Measurements from ENCODE around the gene IGSF21.

The IGSF21 gene

DNA sequence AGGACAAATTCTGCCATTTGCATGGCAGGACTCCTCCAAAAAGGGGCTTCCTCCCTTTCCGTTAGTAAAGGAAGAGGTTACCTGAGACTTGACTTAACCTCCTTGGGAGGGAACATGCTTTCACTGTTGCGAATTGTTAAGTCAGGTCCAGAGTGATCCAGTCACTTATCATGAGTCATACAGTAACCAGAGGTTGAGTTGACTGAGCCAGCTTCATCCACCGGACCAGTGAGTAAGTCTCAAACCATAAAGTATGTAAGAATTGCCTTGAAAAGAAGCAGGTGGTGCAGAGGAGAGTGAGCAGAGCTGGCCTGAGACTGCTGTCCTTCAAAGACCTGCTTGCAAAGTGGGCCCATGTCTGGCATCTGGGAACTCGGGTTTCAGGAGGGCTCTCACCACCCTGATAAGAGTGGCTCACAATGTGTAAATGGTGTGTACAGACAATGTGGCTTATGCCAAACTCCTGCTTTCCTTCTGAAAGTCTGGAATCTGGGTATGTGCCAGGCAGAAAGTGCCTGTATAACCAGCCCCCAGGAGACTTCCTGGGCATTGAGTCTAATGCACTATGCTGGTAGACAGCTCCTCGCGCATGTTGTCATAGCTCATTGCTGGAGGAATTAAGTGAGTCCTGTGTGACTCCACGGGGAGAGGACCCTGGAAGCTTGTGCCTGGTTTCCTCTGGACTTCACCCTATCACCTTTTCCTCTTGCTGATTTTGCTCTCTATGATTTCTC is 288.8 kb downstream of the IGSF21 start:
- no peak for DNase-seq (ENCODE audit: low read depth in 2 of 2)
- TF ChIP-seq, protein P1, sequence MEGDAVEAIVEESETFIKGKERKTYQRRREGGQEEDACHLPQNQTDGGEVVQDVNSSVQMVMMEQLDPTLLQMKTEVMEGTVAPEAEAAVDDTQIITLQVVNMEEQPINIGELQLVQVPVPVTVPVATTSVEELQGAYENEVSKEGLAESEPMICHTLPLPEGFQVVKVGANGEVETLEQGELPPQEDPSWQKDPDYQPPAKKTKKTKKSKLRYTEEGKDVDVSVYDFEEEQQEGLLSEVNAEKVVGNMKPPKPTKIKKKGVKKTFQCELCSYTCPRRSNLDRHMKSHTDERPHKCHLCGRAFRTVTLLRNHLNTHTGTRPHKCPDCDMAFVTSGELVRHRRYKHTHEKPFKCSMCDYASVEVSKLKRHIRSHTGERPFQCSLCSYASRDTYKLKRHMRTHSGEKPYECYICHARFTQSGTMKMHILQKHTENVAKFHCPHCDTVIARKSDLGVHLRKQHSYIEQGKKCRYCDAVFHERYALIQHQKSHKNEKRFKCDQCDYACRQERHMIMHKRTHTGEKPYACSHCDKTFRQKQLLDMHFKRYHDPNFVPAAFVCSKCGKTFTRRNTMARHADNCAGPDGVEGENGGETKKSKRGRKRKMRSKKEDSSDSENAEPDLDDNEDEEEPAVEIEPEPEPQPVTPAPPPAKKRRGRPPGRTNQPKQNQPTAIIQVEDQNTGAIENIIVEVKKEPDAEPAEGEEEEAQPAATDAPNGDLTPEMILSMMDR (IDR thresholded peaks at IDR 0.05; ENCODE audit: low read depth, low read length) = no peak
- H3K4me3 ChIP-seq (replicated peaks in 1 of 2; ENCODE audit: low read depth in 2 of 2, low read length in 2 of 2) = no peak overlapping the region

DNA sequence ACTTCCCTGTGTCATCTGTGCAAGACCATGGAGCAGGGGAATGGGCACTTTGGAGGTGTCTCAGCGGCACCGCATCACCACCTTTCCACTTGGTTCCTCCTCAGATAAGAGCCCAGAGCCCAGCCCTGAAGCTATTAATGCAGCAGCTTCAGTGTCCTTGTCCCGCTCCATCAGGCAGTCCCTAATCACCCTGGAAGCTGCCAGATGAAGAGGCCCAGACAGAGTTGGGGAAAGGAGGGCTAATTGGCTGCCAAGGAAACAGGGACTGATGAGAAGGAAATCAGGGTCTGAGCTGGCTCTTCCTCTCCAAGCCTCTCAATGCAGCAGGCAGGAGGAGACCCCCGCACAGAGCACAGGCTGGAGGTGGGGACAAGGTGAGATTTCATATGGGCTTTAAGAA is 290.0 kb downstream of the IGSF21 start:
- no peak for DNase-seq (ENCODE audit: low read depth in 2 of 2)
- no peak overlapping the region for H3K4me3 ChIP-seq (replicated peaks in 1 of 2; ENCODE audit: low read depth in 2 of 2, low read length in 2 of 2)
- TF ChIP-seq, protein P1 (IDR thresholded peaks at IDR 0.05; ENCODE audit: low read depth, low read length) = no peak

DNA sequence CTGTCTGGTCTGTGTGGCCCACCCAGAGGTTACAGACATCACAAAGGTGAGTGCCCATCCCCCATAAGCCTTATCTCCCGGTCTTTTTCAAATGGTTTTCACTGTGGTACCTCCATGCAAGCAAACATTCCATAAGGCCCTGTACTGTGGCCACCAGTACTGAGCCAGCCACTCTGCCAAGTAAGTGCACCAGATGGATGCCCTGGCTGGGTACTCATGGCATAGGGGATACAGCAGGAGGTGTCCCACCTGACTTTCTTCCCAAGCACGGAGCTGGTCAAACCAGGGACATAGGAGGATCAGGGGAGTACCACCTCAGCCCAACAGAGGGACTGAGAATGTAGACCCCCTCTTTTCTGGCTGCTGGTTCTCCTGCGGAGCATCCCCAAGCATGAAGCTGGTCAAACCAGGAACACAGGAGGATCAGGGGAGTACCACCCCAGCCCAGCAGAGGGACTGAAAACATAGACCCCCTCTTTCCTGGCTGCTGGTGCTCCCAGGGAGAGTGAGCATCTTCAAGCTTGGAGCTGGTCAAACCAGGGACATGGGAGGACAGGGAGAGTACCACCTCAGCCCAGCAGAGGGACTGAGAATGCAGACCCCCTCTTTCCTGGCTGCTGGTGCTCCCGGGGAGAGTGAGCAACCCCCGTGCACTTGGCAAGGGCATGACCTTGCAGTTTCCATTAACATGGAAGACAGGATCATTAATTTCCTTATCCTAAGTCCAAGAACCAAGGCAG is 291.4 kb downstream of the IGSF21 start:
- H3K4me3 ChIP-seq (replicated peaks in 1 of 2; ENCODE audit: low read depth in 2 of 2, low read length in 2 of 2) = no peak overlapping the region
- no peak for DNase-seq (ENCODE audit: low read depth in 2 of 2)
- TF ChIP-seq, protein P1 (IDR thresholded peaks at IDR 0.05; ENCODE audit: low read depth, low read length) = no peak

DNA sequence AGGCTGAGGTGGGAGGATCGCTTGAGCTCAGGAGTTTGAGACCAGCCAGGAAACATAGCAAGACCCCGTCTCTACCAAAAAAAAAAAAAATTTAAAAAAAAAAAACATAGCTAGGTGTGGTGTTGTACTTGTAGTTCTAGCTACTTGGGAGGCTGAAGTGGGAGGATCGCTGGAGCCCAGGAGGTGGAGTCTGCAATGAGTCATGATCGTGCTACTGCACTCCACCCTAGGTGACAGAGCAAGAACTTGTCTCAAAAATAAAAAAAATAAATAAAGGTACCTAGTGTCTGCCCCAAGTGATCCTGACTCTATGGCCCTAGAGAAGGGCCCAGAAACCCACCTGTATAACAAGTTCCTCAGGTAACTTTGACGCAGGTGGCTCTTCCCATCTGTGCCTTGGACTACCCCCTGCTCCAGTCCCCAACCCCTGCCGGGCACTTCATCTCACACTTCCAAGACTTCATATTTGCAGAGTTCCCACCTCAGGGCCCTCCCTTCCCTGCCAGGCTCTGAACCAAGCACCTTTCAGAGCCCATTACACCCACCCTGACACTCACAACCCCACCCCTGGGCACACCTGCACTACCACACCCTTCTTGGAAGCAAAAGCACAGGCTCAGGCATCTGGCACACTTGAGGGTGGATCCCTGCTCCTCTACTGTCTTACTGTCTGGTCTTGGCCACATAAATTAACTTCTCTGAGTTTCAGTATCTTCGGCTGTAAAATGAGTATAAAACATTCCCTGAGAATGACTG is 292.9 kb downstream of the IGSF21 start:
- TF ChIP-seq, protein P1 (IDR thresholded peaks at IDR 0.05; ENCODE audit: low read depth, low read length) = no peak
- DNase-seq (ENCODE audit: low read depth in 2 of 2) = no peak
- no peak overlapping the region for H3K4me3 ChIP-seq (replicated peaks in 1 of 2; ENCODE audit: low read depth in 2 of 2, low read length in 2 of 2)

DNA sequence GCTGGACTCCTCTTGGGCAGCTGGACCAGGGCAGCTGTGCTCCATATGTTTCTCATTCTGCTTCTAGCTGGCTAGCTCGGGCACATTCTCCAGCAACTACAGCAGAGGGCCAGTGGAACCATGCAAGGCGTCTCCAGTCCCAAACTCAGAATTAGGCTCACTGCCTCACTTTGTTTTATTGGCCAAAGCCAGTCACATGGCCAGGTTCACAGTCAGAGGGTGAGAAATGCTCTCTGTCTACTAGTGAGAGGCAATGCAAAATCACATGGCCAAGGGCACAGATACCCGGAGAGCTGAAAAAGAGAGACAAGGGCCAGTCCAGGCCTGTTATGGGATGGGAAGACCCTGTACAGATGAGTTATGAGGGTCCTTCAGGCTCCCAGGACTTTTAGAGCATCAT is 294.3 kb downstream of the IGSF21 start:
- no peak for DNase-seq (ENCODE audit: low read depth in 2 of 2)
- no peak overlapping the region for H3K4me3 ChIP-seq (replicated peaks in 1 of 2; ENCODE audit: low read depth in 2 of 2, low read length in 2 of 2)
- TF ChIP-seq, protein P1 (IDR thresholded peaks at IDR 0.05; ENCODE audit: low read depth, low read length) = no peak

DNA sequence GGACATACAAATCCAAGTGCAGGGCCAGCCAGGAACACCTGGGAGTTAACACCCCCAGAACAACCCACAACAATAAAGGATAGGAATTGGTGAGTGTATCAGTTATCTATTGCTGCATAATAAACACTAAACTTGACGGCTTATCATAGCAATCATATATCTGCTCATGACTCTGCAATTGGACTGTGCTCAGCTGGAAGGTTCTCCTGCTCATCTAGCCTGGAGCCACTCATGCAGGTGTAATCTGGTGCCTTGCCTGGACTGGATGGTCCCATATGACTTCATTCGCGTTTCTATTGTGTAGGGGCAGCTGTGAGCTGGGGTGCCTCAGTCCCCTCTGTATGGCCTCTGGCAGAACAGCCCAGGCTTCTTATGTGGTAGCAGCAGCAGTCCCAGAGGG is 296.9 kb downstream of the IGSF21 start:
- TF ChIP-seq, protein P1 (IDR thresholded peaks at IDR 0.05; ENCODE audit: low read depth, low read length) = no peak
- H3K4me3 ChIP-seq (replicated peaks in 1 of 2; ENCODE audit: low read depth in 2 of 2, low read length in 2 of 2) = no peak overlapping the region
- no peak for DNase-seq (ENCODE audit: low read depth in 2 of 2)

All from cardiac fibroblast (primary cell).